Esophagus muscularis mucosa (tissue), 4 donors: ENCODE data around the gene GPR137B. TPM values are rescaled to one million over a fixed set of nuclear protein-coding genes. Genes with fewer than 3 reads are reported as not detected.

ENCODE experiments used
- DNase-seq: peaks from one replicate; pipeline ENCODE4 v3.0.0-alpha.2; 2017; ENCODE audit errors: extremely low spot score
- H3K27ac ChIP-seq, 4 donors: fragments of 200-600 bp; sonication (generic); replicated peaks in 1 of 4; 1 replicate in 3 of 4; 2 replicates in 1 of 4; pipeline ENCODE4 v1.5.1; 2016 to 2019; ENCODE audit warnings: mild to moderate bottlenecking in 1 of 4
- H3K27me3 ChIP-seq, 4 donors: fragments of 200-600 bp; sonication (generic); one replicate each; pipeline versions ENCODE4 v1.5.1 to v1.6.0; 2016 to 2019
- H3K36me3 ChIP-seq, 4 donors: fragments of 200-600 bp; sonication (generic); one replicate each; pipeline ENCODE4 v1.5.1; 2016 to 2019
- H3K4me1 ChIP-seq, 4 donors: fragments of 200-600 bp; sonication (generic); one replicate each; pipeline ENCODE4 v1.5.1; 2016 to 2019
- H3K4me3 ChIP-seq, 4 donors: fragments of 200-600 bp; sonication (generic); 1 replicate in 2 of 4; 2 replicates in 2 of 4; pipeline ENCODE4 v1.5.1; 2016 to 2019; ENCODE audit warnings: mild to moderate bottlenecking in 4 of 4, moderate library complexity in 1 of 4
- H3K9me3 ChIP-seq, 4 donors: fragments of 200-600 bp; sonication (generic); 1 replicate in 3 of 4; 2 replicates in 1 of 4; pipeline ENCODE4 v1.5.1; 2016 to 2019
- EP300 ChIP-seq: sonication (generic); formaldehyde crosslinking; IDR thresholded peaks from one replicate; pipeline ENCODE4 v1.6.1; 2017; ENCODE audit warnings: antibody characterized with exemption
- POLR2A ChIP-seq: fragments of 450-650 bp; IDR thresholded peaks from one replicate; pipeline ENCODE4 v1.6.1; 2017; ENCODE audit warnings: antibody characterized with exemption, moderate library complexity, mild to moderate bottlenecking, low read depth
- POLR2AphosphoS5 ChIP-seq, 2 donors: sonication (generic); formaldehyde crosslinking; IDR thresholded peaks; one replicate each; pipeline ENCODE4 v1.6.1; 2017; ENCODE audit warnings: antibody characterized with exemption in 2 of 2
- WGBS: methylation state at CpG from one replicate; pipeline ENCODE4 v1.1.5; 2018; 5-methylcytosine and 5-hydroxymethylcytosine counted together
- intact Hi-C: fragments of 100-400 bp; cut with DNase I; formaldehyde crosslinking; loops from one replicate; pipeline ENCODE4 v1.15.1; 2023
- total RNA-seq, 4 donors: library from RNA; depleted of rRNA; stranded (reverse); fragments of >200 nt; gene quantifications; one replicate each; pipeline versions ENCODE4 v1.1.0 to v1.2.1, GENCODE V29; 2016
- TF ChIP-seq, protein P1 (sequence below), 3 experiments: fragments of 200-600 bp in 2 of 3; fragments of 450-650 bp in 1 of 3; sonication (generic) in 2 of 3; IDR thresholded peaks; one replicate each; pipeline ENCODE4 v1.5.1; 2017 to 2019; ENCODE audit warnings: antibody characterized with exemption in 3 of 3, mild to moderate bottlenecking in 2 of 3, moderate library complexity in 1 of 3

Gene GPR137B
- total RNA-seq, 4 donors from 2014 or later, result 14.5 to 21.3 (median 15.7) TPM

DNA sequence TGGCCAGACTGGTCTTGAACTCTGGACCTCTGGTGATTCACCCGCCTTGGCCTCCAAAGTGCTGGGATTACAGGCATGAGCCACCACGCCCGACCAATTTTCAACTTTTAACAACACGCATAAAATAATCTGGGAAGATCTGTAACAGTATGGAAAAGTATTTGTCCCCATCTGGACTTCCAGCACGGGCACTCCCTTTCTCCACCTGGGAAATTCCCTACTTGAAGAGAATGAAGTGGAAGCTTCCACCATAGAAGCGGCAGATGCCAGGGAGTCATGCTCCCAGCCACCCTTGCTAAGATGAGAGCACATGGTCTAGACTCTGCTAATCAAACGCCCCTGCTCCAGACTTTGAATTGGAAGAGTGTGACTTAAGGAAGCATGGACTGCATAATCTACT lies 9.0 kb upstream of the GPR137B start:
- no peak for DNase-seq
- intact Hi-C loops, result no loop called here
- no peaks in the 10 kb centered on the region for H3K36me3 ChIP-seq
- WGBS, result 91% methylated on average over 7 of the region's 7 CpGs
- no peak overlapping the region for H3K27ac ChIP-seq
- H3K4me3 ChIP-seq, result no peak overlapping the region
- no peaks in the 10 kb centered on the region for H3K4me1 ChIP-seq
- peaks cover 0 to 23% (median 0%) of the 10 kb centered on the region in 4 donors for H3K27me3 ChIP-seq
- H3K9me3 ChIP-seq, result peaks cover 0 to 4% (median 0%) of the 10 kb centered on the region in 4 donors
- TF ChIP-seq EP300 (no peak), POLR2AphosphoS5 (IDR thresholded peaks at IDR 0.05) (no peak), POLR2A (no peak)
- TF ChIP-seq, protein P1, sequence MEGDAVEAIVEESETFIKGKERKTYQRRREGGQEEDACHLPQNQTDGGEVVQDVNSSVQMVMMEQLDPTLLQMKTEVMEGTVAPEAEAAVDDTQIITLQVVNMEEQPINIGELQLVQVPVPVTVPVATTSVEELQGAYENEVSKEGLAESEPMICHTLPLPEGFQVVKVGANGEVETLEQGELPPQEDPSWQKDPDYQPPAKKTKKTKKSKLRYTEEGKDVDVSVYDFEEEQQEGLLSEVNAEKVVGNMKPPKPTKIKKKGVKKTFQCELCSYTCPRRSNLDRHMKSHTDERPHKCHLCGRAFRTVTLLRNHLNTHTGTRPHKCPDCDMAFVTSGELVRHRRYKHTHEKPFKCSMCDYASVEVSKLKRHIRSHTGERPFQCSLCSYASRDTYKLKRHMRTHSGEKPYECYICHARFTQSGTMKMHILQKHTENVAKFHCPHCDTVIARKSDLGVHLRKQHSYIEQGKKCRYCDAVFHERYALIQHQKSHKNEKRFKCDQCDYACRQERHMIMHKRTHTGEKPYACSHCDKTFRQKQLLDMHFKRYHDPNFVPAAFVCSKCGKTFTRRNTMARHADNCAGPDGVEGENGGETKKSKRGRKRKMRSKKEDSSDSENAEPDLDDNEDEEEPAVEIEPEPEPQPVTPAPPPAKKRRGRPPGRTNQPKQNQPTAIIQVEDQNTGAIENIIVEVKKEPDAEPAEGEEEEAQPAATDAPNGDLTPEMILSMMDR (IDR thresholded peaks at IDR 0.05), result no peak

DNA sequence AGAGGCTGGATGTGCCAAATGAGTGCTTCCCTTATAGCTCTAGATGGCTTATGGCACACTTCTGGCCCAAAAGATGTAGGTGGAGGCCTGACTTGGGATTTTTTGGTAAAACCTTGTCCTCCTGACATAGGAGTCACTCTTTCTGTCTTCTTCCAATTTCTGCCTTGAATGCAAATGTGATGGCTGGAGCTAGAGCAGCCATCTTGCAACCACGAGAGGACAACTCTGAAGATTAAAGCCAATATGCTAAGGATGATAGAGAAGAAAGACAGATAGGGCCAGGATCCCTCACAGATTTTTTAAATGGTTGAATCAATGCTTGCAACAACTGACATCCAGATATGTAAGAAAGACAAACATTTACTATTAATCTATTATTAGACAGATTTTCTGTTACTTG lies 8.5 kb upstream of the GPR137B start:
- H3K4me3 ChIP-seq, result no peak overlapping the region
- no peak for TF ChIP-seq POLR2A
- TF ChIP-seq, protein P1 (IDR thresholded peaks at IDR 0.05), result no peak
- no peak for TF ChIP-seq POLR2AphosphoS5 (IDR thresholded peaks at IDR 0.05)
- TF ChIP-seq EP300, result no peak
- intact Hi-C loops, result no loop called here

DNA sequence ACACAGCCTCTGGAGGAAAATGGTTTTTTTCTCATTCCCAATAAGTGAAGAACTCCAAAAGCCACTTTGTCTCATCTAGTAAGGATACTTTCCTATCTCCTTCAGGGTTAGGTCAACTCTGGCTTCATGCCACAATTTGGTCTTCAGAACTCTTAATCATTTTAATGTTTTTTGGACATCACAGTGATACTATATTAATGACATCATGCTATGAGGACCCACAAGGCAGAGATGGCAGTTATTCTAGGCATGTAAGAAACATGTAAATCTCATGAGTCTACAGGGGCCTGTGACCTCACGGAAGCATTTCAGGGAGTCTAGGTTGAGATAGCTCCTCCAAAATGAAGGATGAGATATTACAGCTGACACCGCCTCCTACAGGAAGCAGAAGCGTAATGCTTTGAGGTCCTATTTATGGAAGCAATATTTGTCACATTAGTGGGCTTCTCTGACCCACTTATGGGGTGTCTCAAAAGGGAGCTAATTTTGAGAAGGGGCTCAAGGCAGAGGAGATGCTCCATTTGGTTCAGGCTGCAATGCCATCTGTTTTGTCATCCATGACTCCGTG lies 5.0 kb upstream of the GPR137B start:
- Histone ChIP-seq H3K36me3 (no peaks in the 10 kb centered on the region), H3K27me3 (peaks cover 0 to 46% (median 0%) of the 10 kb centered on the region in 4 donors), H3K4me1 (peaks cover 3 to 14% (median 13%) of the 10 kb centered on the region in 4 donors), H3K4me3 (no peak overlapping the region), H3K9me3 (peaks cover 0 to 4% (median 0%) of the 10 kb centered on the region in 4 donors), H3K27ac (no peak overlapping the region)
- no peak for DNase-seq
- 90% methylated on average over 4 of the region's 4 CpGs for WGBS
- intact Hi-C loops, result no loop called here
- no peak for TF ChIP-seq POLR2A
- TF ChIP-seq, protein P1 (IDR thresholded peaks at IDR 0.05), result no peak
- TF ChIP-seq EP300, result no peak
- TF ChIP-seq POLR2AphosphoS5 (IDR thresholded peaks at IDR 0.05), result no peak

More for the DNA sequence above, 8.5 kb upstream of the GPR137B start:
- Histone ChIP-seq H3K27me3 (peaks cover 0 to 27% (median 0%) of the 10 kb centered on the region in 4 donors), H3K9me3 (peaks cover 0 to 4% (median 0%) of the 10 kb centered on the region in 4 donors), H3K36me3 (no peaks in the 10 kb centered on the region), H3K4me1 (no peaks in the 10 kb centered on the region), H3K27ac (no peak overlapping the region)
- no peak for DNase-seq
- WGBS, result 100% methylated on average over 1 of the region's 1 CpG

DNA sequence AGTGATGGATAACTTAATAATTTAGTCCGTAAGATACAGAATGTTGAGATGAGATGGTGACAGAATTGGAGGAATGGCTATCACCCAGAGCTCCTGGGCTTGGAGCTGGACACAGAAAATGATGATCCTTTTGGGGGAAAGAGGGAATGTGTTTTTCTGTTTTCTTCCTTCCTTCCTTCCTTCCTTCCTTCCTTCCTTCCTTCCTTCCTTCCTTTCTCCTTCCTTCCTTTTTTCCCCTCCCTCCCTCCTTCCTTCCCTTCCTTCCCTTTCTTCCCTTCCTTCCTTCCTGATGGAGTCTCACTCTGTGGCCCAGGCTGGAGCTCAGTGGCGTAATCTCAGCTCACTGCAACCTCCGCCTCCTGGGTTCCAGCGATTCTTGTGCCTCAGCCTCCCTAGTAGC lies 2.8 kb upstream of the GPR137B start:
- WGBS, result 91% methylated on average over 4 of the region's 4 CpGs
- Histone ChIP-seq H3K4me1 (peaks cover 13 to 36% (median 32%) of the 10 kb centered on the region in 4 donors), H3K9me3 (no peaks in the 10 kb centered on the region), H3K36me3 (no peaks in the 10 kb centered on the region), H3K27ac (no peak overlapping the region), H3K27me3 (peaks cover 0 to 39% (median 0%) of the 10 kb centered on the region in 4 donors), H3K4me3 (no peak overlapping the region)
- DNase-seq, result no peak
- TF ChIP-seq POLR2A (no peak), EP300 (no peak)
- TF ChIP-seq, protein P1 (IDR thresholded peaks at IDR 0.05), result no peak
- intact Hi-C loops, result no loop called here
